ENCODE results near the gene ERV3-1.
"Not testable (repeated sequence)": the region's sequence is repeated elsewhere in the genome, so short reads cannot be mapped to it uniquely, and the experiment has no call there.

ERV3-1 gene, protein sequence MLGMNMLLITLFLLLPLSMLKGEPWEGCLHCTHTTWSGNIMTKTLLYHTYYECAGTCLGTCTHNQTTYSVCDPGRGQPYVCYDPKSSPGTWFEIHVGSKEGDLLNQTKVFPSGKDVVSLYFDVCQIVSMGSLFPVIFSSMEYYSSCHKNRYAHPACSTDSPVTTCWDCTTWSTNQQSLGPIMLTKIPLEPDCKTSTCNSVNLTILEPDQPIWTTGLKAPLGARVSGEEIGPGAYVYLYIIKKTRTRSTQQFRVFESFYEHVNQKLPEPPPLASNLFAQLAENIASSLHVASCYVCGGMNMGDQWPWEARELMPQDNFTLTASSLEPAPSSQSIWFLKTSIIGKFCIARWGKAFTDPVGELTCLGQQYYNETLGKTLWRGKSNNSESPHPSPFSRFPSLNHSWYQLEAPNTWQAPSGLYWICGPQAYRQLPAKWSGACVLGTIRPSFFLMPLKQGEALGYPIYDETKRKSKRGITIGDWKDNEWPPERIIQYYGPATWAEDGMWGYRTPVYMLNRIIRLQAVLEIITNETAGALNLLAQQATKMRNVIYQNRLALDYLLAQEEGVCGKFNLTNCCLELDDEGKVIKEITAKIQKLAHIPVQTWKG

DNA sequence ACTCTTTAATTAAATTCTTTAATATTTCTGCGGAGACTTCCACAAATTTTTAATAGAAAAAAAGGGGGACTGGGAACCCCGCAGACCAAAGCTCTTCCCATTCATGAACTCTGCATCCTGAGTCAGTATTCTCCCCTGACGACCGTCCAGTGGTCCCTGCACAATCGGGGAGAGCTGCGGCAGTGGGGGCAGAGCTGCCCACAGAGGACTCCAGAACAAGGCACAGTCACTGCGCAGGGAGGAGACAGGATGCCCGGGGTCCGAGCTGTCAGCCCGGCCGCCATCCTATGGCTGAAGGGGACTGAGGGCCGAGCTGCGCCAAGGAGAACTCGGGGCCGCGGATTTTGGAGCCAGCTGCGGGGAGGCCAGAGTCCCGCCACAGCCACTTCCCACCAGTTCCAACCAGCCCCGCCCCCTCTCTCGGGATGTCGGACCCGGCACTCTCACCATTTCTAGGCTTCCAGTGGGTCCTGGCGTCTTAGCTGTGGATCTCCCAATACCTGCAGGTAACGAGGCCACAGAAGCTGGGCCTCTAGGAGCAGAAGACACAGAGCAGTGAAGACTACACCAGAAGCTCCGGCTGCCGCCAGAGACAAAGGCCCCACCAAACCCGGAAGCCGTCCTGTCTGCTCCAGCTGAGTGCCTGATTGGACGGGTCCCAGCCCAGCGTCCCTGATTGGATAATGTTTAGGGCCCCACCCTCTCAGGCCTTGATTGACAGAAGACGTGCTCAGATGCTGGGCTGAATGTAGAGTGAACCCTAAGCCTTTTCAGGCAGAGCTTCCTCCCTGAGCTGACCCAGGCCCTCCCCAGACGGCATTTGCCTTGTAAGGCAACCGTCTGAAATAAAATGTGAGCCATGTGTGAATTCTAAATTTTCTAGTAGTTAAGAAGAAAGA lies at the start of gene ERV3-1:
ERV3-1 (minus strand) TSS at position 594 of the 899 bp plus-strand sequence. CDS start 13,661 bp downstream, outside the sequence.
- DNase-seq (ENCODE audit: low spot score), result peak; percentile 98

DNA sequence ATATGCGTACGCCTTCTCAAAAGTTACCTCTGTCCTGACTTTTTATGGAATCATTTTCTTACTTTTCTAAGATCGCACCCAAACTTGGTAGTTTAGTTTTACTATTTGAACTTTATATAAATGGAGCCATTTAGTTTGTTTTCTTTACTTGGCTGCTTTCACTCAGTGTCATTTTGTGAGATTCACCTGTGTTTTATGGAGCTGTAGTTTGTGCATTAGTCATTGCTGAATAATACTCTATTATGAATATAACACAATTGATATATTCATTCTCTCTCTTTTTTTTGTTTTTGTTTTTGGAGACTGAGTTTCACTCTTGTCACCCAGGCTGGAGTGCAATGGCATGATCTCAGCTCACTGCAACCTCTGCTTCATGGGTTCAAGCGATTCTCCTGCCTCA lies 49.3 kb upstream of the ERV3-1 start:
- not testable (repeated sequence) for DNase-seq (ENCODE audit: low spot score)

DNA sequence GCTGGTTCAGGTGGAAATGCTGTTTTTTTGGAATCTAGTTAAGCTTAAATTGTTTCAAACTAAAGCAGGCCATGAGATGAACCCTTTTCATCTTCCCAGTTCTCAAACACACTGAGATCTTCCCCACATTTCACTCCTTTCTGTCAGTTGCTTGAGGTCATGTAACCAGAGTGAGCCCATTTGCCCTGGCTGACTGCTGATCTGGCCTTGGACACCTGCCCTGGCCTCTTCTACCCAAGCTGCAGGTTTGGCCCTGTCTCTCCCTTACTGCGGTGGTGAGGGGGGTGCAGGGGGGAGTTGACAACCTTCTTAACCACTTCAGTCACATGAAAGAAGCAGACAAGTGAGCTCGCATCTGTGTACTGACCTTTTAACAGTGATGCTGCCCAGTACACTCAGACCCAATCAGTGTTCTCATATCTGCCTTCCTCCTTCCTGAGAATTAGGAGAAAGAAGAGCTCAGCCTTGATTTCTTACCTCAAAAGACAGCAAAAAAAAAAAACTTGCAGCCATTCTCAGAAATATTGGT lies 48.0 kb upstream of the ERV3-1 start:
- not testable (repeated sequence) for DNase-seq (ENCODE audit: low spot score)

DNA sequence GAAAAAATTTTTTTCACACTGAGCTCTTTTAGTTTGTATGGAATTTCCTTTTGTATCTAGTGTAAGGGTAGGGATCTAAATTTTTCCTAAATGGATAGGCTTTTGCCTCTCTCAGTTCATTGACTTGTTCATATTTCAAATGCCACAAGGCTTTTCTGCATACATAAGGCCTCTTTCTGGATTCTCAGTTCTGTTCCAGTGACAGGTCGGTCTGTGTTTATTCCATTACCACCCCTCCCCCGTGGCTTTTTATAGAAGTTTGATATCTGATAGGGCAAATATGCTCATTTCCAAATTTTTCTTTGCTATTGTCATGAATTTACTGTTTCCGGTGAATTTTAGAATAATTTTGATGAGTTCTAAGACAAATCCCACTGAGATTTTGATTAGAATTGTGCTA lies 45.2 kb upstream of the ERV3-1 start:
- DNase-seq (ENCODE audit: low spot score), result not testable (repeated sequence)

DNA sequence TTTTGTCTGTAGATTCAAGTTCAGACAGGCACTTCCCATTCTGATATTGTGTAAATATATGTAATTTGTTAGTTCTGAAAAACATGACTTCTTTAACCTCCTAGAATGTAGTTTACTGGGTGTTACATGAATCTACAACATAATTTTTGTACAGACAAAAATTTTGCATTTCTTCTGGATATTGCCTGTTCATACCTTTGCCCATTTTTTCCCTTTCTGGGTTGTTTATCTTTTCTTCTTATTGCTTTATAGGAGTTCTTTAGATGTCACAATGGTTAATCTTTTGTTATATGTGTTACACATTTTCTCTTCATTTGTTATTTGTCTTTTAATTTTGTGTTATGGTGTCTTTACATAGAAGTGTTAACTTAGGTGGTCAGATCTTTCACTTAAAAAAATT lies 44.7 kb upstream of the ERV3-1 start:
- not testable (repeated sequence) for DNase-seq (ENCODE audit: low spot score)

DNA sequence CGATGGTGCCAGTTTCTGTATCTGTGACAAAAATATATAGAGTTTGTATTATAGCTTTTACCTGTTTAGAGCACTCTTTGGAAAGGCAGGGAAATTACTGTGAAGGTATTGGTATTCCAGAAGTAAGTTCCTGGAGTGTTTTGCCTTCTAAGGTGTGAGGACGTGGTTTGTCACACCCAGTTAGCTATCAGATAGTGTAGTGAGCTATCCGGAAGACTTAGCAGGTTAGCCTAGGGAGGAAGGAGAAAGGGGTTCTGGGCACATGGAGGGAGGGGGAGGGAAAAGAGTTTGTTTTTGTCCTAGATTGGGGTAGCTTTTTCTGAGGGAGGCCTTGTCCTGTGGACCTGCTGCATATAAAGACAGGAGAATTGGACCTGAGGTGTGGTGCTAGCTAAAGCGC lies 39.8 kb upstream of the ERV3-1 start:
- DNase-seq (ENCODE audit: low spot score), result not testable (repeated sequence)

DNA sequence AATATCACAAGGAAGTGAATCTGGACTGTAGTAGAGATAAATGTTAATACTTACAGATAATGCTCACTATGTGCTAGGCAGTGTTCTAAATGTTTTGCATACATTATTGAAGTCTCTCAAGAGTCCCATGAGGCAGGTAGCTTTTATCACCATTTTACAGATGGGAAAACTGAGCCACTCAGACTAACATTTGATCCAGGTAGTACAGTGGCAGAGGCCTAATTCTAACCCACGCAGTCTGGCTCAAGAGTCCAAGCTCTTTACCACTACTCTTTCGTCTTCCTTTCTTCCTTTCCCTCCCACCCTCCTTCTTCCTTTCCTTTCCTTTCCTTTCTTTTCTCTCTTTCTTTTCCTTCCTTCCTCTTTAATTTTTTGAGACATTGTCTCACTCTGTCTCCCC lies 39.1 kb upstream of the ERV3-1 start:
- not testable (repeated sequence) for DNase-seq (ENCODE audit: low spot score)

DNA sequence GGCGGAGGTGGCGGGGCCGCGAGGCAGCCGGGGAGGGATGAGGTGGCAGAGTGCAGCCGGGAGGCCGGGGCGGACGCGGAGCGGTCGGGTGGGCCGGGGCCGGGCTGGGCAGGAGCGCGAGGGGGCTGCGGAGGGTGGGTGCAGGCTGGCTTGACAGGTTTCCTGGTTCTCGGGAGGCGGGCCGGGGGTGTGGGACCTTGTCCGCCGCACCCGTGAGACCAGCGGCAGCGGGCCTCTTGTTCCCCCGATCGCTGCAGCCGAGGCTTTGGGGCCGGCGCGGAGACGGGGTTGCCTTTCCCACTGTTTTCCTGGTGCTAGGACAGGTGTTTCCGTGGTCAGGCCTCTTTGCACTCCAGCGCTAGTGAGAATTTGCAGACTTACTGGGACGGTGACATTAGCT lies 32.3 kb upstream of the ERV3-1 start:
- peak; percentile 23 for DNase-seq (ENCODE audit: low spot score)

DNA sequence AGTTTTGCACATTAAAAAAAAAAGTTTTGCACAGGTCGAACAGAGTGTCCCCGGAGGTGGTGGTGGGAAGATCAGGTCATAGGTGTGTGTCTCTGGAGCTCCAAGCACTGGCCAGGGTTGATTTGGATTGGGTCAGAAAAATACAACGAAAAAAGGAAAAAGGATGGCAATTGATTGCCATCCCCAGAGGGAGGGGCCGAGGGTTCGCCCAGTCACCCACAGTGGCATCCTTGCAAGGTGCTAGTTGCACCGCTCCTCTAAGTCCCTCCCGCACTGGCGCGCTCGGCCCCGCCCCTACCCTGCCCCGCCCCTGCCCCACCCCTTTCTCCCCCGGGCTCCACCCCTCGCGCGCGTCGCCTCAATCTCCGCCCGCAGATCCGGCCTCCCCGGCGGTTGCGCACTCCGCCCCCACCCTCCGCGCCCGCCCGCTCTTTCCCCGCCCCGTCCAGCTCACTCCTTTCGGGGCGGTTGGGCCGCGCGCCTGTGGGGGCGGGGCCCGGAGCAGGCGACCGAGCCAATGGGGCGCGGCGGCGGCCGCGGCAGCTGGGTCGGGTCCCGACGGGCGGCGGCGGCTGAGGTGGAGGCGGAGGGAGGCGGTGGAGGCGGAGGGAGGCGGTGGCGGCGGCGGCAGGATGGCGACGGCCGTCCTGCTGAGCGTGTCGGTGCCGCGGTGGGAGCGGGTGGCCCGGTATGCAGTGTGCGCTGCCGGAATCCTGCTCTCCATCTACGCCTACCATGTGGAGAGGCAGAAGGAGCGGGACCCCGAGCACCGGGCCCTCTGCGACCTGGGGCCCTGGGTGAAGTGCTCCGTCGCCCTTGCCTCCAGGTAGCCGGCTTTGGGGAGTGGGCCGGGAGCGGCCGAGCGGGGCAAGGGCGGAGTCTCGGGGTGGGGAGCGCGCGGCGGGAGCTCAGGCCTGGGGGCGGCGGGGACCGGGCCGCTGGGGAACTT lies 31.5 kb upstream of the ERV3-1 start:
- peak; percentile 95 for DNase-seq (ENCODE audit: low spot score)

DNA sequence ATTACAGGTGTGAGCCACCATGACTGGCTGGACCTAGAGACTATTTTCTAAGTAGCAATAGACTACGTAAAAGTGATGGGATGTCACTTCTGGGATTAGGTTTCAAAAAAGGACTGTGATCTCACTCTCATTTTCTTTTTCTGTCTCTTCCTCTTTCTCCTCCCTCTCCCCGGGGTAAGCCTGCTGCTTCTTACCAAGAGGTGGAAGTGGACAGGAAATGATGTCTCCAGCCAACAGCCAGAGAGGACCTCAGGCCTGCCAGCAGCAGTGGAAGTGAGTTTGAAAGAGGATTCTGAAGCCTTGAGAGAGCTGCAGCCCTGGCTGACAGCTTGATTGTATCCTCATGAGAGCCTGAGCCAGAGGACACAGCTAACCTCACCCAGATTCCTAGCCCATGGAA lies 30.0 kb upstream of the ERV3-1 start:
- peak; percentile 55 for DNase-seq (ENCODE audit: low spot score)

DNA sequence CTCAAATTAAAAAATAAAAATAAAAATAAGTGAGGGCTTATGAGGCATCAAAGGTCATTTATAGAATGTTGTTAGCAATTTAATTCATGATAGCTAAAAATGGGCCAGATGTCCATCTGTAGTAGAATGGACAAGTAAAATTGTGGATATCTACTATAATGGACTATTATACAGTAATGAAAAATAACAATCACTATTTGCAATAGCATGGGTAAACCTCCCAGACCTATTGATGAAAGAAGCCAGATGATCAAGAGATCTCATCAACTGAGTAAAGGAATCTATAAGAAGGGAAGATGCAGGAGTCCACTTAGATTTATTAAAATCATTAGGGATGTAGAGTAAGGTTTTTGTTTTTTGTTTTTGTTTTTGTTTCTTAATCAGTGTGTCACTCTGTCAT lies 29.0 kb upstream of the ERV3-1 start:
- not testable (repeated sequence) for DNase-seq (ENCODE audit: low spot score)

DNA sequence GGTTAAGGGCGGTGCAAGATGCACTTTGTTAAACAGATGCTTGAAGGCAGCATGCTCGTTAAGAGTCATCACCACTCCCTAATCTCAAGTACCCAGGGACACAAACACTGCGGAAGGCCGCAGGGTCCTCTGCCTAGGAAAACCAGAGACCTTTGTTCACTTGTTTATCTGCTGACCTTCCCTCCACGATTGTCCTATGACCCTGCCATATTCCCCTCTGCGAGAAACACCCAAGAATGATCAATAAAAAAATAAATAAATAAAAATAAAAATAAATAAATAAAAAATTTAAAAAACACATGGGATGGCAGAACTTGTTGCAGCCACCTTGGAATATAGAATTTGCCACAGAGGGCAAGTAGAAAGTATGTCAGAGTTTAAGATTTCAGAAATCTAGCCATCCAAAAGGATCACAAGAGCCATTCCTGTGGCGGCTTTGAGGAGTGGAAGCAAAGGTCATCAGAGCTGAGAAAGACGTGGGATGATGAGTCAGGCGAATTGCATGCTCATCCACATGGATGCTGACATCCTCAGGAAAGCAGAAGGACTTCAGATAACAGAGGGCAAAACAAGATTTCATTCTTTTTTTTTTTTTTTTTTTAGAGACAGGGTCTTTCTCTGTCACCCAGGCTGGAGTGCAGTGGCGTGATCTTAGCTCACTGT lies 27.8 kb upstream of the ERV3-1 start:
- not testable (repeated sequence) for DNase-seq (ENCODE audit: low spot score)

DNA sequence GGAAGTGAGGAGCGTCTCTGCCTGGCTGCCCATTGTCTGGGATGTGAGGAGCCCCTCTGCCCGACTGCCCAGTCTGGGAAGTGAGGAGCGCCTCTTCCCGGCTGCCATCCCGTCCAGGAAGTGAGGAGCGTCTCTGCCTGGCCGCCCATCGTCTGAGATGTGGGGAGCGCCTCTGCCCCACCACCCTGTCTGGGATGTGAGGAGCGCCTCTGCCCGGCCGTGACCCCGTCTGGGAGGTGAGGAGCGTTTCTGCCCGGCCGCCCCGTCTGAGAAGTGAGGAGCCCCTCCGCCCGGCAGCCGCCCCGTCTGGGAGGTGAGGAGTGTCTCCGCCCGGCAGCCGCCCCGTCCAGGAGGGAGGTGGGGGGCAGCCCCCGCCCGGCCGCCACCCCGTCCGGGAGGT lies 26.9 kb upstream of the ERV3-1 start:
- not testable (repeated sequence) for DNase-seq (ENCODE audit: low spot score)

DNA sequence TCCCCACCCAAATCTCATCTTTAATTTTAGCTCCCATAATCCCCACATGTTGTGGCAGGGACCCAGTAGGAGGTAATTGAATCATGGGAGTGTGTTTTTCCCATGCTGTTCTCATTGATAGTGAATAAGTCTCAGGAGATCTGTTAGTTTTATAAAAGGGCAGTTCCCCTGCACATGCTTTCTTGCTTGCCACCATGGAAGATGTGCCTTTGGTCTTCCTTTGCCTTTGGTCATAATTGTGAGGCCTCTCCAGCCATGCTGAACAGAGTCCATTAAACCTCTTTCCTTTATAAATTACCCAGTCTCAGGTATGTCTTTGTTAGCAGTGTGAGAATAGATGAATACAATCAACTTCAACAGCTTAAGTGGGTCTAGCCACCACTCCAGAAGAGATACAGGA lies 18.5 kb upstream of the ERV3-1 start:
- DNase-seq (ENCODE audit: low spot score), result not testable (repeated sequence)

DNA sequence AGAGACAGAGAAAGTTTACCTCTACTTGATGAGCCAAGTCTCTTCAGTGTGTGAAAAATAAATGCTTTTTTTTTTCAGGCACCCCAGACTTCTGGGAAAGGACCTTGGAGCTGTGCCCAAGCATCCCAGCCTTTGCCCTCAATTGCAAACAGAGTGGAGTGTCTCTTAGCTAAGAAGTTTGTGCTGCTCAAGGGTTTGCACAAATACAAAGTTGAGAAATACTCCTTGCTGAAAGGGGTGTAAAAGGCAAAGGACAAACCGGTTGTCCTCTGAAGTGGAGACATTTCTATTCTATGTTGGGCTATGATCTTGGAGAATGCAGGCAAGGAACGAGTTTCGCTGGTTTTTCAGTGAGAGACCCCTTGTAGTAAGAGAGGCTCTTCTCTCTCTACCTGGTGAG lies 14.5 kb upstream of the ERV3-1 start:
- DNase-seq (ENCODE audit: low spot score), result not testable (repeated sequence)

DNA sequence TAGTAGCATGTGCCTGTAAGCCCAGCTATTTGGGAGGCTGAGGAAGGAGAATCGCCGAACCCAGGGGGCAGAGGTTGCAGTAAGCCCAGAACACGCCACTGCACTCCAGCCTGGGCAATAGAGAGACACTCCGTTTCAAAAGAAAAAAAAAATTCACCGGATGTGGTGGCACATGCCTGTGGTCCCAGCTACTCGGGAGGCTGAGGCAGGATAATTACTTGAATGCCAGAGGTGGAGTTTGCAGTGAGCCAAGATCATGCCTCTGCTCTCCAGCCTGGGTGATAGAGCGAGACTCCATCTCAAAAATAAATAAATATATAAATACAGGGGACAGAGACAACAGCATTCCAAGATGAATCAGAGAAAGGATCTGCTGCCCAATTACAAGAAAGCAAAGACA lies 3.4 kb upstream of the ERV3-1 start:
- not testable (repeated sequence) for DNase-seq (ENCODE audit: low spot score)

DNA sequence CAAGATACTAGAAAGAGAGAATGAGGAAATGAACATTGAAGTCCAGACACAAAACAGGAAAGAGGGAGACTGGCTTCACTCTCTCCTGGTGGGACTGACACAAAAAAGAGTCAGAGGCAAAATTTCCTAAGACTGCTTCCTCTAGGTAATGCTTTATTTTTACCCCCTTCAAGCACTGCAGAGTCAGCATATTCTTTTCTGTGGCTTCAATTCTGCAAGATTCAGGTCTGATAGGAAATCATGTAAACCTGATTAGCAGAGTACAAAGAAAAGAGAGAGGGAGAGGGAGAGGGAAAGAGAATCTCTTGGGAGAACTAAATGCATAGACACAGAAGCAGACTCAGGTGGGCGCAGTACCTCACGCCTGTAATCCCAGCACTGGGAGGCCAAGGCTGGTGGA lies 2.9 kb upstream of the ERV3-1 start:
- not testable (repeated sequence) for DNase-seq (ENCODE audit: low spot score)

DNA sequence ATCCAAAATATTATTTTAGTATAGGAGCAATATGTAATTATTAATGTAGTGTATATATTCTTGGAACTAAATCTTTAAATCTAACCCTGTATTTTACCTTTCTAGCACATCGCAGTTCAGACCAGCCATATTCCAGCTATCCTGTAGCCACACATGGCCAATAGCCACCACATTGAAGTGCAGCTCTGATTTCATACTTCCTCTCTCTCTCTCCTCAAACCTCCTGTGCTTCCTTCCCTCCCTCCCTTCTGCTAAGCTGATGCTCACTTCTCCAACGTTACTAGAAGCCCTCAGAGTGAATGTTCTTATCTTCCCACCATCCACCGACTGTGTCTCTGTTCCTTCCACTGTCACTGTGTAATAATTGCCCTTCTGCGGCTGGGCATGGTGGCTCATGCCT lies 549 bp upstream of the ERV3-1 start:
- DNase-seq (ENCODE audit: low spot score), result not testable (repeated sequence)

DNA sequence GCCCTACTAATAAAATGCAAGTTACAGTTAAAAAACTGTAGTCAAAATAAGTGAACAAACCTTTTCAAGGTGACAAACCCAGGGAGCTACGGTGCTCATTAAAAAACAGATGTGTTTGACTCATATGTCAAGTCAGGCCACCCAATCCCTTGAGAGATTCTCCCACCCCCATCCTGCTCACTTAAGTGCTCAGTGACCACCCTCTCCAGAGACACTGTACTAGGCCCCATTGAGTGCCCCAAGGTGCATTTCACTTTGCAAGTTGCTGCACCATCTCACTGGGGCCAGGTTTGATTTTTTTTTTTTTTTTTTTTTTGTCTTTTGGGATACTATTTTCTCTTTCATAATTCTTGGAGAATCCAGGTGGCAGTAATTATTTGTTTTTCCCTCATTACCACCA lies 1.9 kb downstream of the ERV3-1 start:
- DNase-seq (ENCODE audit: low spot score), result no peak

DNA sequence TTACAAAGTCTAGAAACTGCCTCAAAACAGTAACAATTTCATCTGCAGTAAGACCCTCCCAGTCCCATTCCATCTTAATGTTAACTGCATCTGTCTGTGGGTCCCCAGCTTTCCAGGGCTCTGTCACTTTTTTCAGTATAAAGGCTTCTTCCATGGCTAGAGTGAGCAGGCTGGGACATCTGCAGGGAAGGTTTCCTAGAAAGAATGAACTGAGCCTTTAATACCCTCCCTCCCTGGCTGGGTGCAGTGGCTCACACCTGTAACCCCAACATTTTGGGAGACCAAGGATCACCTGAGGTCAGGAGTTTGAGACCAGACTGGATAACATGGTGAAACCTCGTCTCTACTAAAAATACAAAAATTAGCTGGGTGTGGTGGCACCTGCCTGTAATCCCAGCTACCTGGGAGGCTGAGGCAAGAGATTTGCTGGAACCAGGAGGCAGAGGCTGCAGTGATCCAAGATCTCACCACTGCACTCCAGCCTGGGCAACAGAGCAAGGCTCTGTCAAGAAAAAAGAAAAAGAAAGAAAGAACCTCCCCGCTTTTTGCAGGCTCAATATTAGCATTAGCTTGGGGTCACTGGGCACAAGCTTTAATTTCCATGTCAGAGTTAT lies 3.4 kb downstream of the ERV3-1 start:
- no peak for DNase-seq (ENCODE audit: low spot score)
